Thoracic aorta endothelial cell (primary cell): ENCODE measurements around the gene LDB3. TPM values are rescaled to one million over a fixed set of nuclear protein-coding genes. Genes with fewer than 3 reads are reported as not detected.

Experiments used
- total RNA-seq: library from RNA; depleted of rRNA; stranded (reverse); fragments of >200 nt; gene quantifications from 2 replicates; pipeline ENCODE4 v1.2.3, GENCODE V29; 2012

The LDB3 gene
- total RNA-seq: not detected in 2 replicates

GRCh38 chr10:86668297-86669165, at the start of gene LDB3:
Gene LDB3 (plus strand): TSS chr10:86668511. CDS start chr10:86668692, 181 bp downstream.

GRCh38 chr10:86654411-86655172, 13.7 kb upstream of the LDB3 start, which contains the start of gene OPN4:
Gene OPN4 (plus strand): TSS chr10:86654547. CDS start chr10:86654784, 237 bp downstream.

GRCh38 chr10:86756511-86757112, 88.3 kb downstream of the LDB3 start, which contains the start of gene BMPR1A:
Gene BMPR1A (plus strand): TSS chr10:86756619. CDS start chr10:86876019, 119,400 bp downstream.

Other genes starting within 250 kb of the LDB3 start
- 66.8 and 69.7 TPM in 2 replicates for gene WAPL, start 146.7 kb upstream of the LDB3 start, total RNA-seq
- not detected in 2 replicates for gene OPN4, start 14.0 kb upstream of the LDB3 start, total RNA-seq
- 1.5 and 5.3 TPM in 2 replicates for gene BMPR1A, start 88.1 kb downstream of the LDB3 start, total RNA-seq